Measurements from ENCODE around the gene BCAS3.

DNA sequence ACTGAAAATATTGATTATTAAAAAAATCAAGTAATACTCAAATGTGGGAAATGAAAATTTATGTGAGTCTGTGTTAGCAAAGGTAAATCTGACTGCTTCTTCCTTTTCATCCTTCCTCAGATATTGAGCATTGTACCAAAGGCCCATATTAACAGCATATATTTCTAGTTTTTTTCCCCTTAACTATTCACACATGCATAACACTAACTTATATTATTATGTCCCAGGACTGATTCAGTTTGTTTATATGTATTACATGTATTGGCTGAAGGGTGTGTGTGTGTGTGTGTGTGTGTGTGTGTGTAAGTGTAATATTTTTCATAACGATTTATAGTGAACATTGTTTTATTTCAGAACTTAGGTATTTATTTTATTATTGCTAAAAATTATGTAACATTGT lies 74.2 kb downstream of the BCAS3 start:
- TF ChIP-seq, protein P1, sequence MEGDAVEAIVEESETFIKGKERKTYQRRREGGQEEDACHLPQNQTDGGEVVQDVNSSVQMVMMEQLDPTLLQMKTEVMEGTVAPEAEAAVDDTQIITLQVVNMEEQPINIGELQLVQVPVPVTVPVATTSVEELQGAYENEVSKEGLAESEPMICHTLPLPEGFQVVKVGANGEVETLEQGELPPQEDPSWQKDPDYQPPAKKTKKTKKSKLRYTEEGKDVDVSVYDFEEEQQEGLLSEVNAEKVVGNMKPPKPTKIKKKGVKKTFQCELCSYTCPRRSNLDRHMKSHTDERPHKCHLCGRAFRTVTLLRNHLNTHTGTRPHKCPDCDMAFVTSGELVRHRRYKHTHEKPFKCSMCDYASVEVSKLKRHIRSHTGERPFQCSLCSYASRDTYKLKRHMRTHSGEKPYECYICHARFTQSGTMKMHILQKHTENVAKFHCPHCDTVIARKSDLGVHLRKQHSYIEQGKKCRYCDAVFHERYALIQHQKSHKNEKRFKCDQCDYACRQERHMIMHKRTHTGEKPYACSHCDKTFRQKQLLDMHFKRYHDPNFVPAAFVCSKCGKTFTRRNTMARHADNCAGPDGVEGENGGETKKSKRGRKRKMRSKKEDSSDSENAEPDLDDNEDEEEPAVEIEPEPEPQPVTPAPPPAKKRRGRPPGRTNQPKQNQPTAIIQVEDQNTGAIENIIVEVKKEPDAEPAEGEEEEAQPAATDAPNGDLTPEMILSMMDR (IDR thresholded peaks at IDR 0.05) = no peak
- TF ChIP-seq EP300 (IDR thresholded peaks at IDR 0.05; ENCODE audit: low read depth) (no peak), POLR2A (IDR thresholded peaks at IDR 0.05) (no peak)

Data from transverse colon (tissue), 3 donors.